Measurements from ENCODE around the gene BSPH1. TPM values are rescaled to one million over a fixed set of nuclear protein-coding genes. Genes with fewer than 3 reads are reported as not detected.

Gene BSPH1, protein sequence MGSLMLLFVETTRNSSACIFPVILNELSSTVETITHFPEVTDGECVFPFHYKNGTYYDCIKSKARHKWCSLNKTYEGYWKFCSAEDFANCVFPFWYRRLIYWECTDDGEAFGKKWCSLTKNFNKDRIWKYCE
- not detected for total RNA-seq (2021; fragmentation: NEBNext Ultra II Directional; extraction: Animal tissue kit (Norgen Biotek cat#: 25700))
- long read RNA-seq, result 0 reads

DNA sequence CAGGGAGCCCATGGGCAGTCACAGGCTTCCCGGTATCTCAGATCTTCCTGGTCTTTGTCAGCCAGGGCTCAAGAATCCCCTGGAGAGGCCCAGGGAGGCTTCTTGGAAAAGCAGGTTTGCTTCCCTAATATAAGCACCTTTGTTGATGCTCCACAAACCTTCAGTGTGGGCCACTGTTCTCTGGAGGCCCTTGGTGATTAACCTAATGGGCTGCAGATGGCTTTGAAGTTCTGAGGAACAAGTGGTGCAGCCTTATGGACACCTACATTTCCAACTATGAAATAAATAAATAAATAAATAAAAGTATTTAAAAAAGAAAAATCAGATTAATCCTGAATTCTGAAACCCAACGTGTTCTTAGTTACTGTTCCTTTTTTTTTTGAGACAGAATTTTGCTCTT, at the start of gene BSPH1:
Gene BSPH1 (minus strand): TSS at position 101 of the 400 bp plus-strand sequence. CDS start 89 bp downstream, at position 12.
- H3K4me1 Mint-ChIP-seq (ENCODE audit: low read depth), result no peaks in the 10 kb centered on the region
- H3K4me3 Mint-ChIP-seq, result no peak within 1 kb of the TSS
- DNase-seq, result no peak
- H3K36me3 Mint-ChIP-seq (ENCODE audit: low read depth), result no peaks in the 10 kb centered on the region
- peaks cover 15% of the 10 kb centered on the region for H3K27me3 Mint-ChIP-seq (ENCODE audit: insufficient read depth)
- H3K9me3 Mint-ChIP-seq, result no peaks in the 10 kb centered on the region
- TF ChIP-seq, protein P1, sequence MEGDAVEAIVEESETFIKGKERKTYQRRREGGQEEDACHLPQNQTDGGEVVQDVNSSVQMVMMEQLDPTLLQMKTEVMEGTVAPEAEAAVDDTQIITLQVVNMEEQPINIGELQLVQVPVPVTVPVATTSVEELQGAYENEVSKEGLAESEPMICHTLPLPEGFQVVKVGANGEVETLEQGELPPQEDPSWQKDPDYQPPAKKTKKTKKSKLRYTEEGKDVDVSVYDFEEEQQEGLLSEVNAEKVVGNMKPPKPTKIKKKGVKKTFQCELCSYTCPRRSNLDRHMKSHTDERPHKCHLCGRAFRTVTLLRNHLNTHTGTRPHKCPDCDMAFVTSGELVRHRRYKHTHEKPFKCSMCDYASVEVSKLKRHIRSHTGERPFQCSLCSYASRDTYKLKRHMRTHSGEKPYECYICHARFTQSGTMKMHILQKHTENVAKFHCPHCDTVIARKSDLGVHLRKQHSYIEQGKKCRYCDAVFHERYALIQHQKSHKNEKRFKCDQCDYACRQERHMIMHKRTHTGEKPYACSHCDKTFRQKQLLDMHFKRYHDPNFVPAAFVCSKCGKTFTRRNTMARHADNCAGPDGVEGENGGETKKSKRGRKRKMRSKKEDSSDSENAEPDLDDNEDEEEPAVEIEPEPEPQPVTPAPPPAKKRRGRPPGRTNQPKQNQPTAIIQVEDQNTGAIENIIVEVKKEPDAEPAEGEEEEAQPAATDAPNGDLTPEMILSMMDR (IDR thresholded peaks at IDR 0.05), result no peak
- H3K27ac Mint-ChIP-seq, result no peak within 1 kb of the TSS

GRCh38 chr19:48036765-48037164, 44.8 kb upstream of the BSPH1 start:
- Mint-ChIP-seq H3K36me3 (ENCODE audit: low read depth) (no peaks in the 10 kb centered on the region), H3K4me3 (no peak overlapping the region), H3K27ac (no peak overlapping the region), H3K4me1 (ENCODE audit: low read depth) (no peaks in the 10 kb centered on the region), H3K9me3 (peaks cover 15% of the 10 kb centered on the region), H3K27me3 (ENCODE audit: insufficient read depth) (peaks cover 32% of the 10 kb centered on the region)
- no peak for DNase-seq
- TF ChIP-seq, protein P1 (IDR thresholded peaks at IDR 0.05), result no peak

GRCh38 chr19:48033604-48034003, 41.6 kb upstream of the BSPH1 start:
- DNase-seq, result no peak
- Mint-ChIP-seq H3K4me3 (no peak overlapping the region), H3K36me3 (ENCODE audit: low read depth) (no peaks in the 10 kb centered on the region), H3K9me3 (peaks cover 15% of the 10 kb centered on the region), H3K27me3 (ENCODE audit: insufficient read depth) (peaks cover 23% of the 10 kb centered on the region), H3K27ac (no peak overlapping the region), H3K4me1 (ENCODE audit: low read depth) (no peaks in the 10 kb centered on the region)
- TF ChIP-seq, protein P1 (IDR thresholded peaks at IDR 0.05), result no peak

GRCh38 chr19:48030073-48030472, 38.1 kb upstream of the BSPH1 start:
- Mint-ChIP-seq H3K27ac (no peak overlapping the region), H3K4me1 (ENCODE audit: low read depth) (no peaks in the 10 kb centered on the region), H3K4me3 (no peak overlapping the region), H3K36me3 (ENCODE audit: low read depth) (no peaks in the 10 kb centered on the region), H3K27me3 (ENCODE audit: insufficient read depth) (peaks cover 25% of the 10 kb centered on the region), H3K9me3 (no peaks in the 10 kb centered on the region)
- DNase-seq, result no peak
- TF ChIP-seq, protein P1 (IDR thresholded peaks at IDR 0.05), result no peak

GRCh38 chr19:48029431-48029830, 37.5 kb upstream of the BSPH1 start:
- DNase-seq, result no peak
- TF ChIP-seq, protein P1 (IDR thresholded peaks at IDR 0.05), result no peak
- Mint-ChIP-seq H3K4me1 (ENCODE audit: low read depth) (no peaks in the 10 kb centered on the region), H3K27me3 (ENCODE audit: insufficient read depth) (peaks cover 26% of the 10 kb centered on the region), H3K27ac (no peak overlapping the region), H3K36me3 (ENCODE audit: low read depth) (no peaks in the 10 kb centered on the region), H3K4me3 (no peak overlapping the region), H3K9me3 (no peaks in the 10 kb centered on the region)
